ENCODE data around the gene GFRA1.

Gene GFRA1

DNA sequence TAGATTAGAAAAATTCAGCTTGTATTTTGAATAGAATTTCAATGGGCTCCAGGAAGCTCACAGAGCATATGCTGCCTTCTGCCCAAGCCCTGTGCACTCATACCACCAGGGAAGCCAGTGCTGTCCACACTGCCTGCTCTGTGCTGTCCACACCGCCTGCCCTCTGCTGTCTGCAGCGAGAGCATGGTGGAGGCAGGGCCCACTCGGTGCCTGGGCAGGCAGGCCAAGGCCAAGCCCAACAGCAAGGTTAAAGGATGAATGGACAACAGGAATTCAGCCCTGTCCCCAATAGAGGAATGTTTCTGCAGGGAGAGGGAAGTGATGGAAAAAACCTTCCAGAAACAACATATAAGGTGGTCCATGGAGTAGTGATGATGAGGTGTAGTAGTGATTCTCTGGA is 146.8 kb downstream of the GFRA1 start (continued):
- TF ChIP-seq, protein P1, sequence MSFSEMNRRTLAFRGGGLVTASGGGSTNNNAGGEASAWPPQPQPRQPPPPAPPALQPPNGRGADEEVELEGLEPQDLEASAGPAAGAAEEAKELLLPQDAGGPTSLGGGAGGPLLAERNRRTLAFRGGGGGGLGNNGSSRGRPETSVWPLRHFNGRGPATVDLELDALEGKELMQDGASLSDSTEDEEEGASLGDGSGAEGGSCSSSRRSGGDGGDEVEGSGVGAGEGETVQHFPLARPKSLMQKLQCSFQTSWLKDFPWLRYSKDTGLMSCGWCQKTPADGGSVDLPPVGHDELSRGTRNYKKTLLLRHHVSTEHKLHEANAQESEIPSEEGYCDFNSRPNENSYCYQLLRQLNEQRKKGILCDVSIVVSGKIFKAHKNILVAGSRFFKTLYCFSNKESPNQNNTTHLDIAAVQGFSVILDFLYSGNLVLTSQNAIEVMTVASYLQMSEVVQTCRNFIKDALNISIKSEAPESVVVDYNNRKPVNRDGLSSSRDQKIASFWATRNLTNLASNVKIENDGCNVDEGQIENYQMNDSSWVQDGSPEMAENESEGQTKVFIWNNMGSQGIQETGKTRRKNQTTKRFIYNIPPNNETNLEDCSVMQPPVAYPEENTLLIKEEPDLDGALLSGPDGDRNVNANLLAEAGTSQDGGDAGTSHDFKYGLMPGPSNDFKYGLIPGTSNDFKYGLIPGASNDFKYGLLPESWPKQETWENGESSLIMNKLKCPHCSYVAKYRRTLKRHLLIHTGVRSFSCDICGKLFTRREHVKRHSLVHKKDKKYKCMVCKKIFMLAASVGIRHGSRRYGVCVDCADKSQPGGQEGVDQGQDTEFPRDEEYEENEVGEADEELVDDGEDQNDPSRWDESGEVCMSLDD (tag by site-specific recombination; IDR thresholded peaks at IDR 0.05), result no peak
- TF ChIP-seq, protein P2, sequence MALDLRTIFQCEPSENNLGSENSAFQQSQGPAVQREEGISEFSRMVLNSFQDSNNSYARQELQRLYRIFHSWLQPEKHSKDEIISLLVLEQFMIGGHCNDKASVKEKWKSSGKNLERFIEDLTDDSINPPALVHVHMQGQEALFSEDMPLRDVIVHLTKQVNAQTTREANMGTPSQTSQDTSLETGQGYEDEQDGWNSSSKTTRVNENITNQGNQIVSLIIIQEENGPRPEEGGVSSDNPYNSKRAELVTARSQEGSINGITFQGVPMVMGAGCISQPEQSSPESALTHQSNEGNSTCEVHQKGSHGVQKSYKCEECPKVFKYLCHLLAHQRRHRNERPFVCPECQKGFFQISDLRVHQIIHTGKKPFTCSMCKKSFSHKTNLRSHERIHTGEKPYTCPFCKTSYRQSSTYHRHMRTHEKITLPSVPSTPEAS (tag by site-specific recombination; IDR thresholded peaks at IDR 0.05), result no peak

DNA sequence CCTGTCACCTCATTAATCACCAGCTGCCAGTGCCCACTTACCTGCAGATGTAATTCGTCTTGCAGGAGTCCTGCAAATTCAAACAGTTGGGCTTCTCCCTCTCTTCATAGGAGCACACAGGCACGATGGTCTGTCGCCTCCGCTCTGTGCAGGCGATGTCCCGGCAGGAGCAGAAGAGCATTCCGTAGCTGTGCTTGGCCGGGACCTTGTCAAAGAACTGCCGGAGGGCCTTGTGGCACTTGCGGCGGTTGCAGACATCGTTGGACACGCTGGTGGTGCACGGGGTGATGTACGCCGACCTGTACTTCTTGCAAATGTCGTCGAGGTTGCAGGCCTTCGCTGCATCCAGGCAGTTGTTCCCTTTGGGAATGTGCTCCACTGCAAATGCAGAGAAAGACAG is 147.8 kb downstream of the GFRA1 start:
- no peak overlapping the region for H3K27ac ChIP-seq (ENCODE audit: extremely low read depth, low read depth, low read length)
- POLR2A ChIA-PET, result no interaction called here
- no peaks in the 10 kb centered on the region for H3K36me3 ChIP-seq (ENCODE audit: control insufficient read depth in 2 of 2, insufficient read depth in 1 of 2, low read length in 2 of 2)
- CTCF ChIA-PET, result interaction anchor here (0.6 kb wide), 1 partner anchor 44 kb away, joined by 3 read pairs; no protein-coding TSS in a partner anchor
- H3K9me3 ChIP-seq (ENCODE audit: control insufficient read depth, insufficient read depth, low read depth, low read length), result no peaks in the 10 kb centered on the region; the same call in 1 of the 2 replicates
- H3K4me3 ChIP-seq (ENCODE audit: low read depth, low read length), result no peak overlapping the region
- no peak for TF ChIP-seq ZNF23 (tag by site-specific recombination; IDR thresholded peaks at IDR 0.05; ENCODE audit: borderline replicate concordance)
- no peak for TF ChIP-seq ZFP41 (tag by site-specific recombination; IDR thresholded peaks at IDR 0.05; ENCODE audit: borderline replicate concordance)
- TF ChIP-seq GLI2 (tag by site-specific recombination; IDR thresholded peaks at IDR 0.05; ENCODE audit: borderline replicate concordance, low read depth), result no peak
- no peak for TF ChIP-seq ZNF416 (tag by site-specific recombination; IDR thresholded peaks at IDR 0.05)
- no peak for TF ChIP-seq RBAK (tag by site-specific recombination; IDR thresholded peaks at IDR 0.05)
- TF ChIP-seq EGR2 (tag by site-specific recombination; IDR thresholded peaks at IDR 0.05; ENCODE audit: low read depth), result no peak
- TF ChIP-seq, protein P3, sequence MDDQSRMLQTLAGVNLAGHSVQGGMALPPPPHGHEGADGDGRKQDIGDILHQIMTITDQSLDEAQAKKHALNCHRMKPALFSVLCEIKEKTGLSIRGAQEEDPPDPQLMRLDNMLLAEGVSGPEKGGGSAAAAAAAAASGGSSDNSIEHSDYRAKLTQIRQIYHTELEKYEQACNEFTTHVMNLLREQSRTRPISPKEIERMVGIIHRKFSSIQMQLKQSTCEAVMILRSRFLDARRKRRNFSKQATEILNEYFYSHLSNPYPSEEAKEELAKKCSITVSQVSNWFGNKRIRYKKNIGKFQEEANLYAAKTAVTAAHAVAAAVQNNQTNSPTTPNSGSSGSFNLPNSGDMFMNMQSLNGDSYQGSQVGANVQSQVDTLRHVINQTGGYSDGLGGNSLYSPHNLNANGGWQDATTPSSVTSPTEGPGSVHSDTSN (CRISPR knock-in tag; IDR thresholded peaks at IDR 0.05), result no peak
- no peak for TF ChIP-seq ZNF112 (tag by site-specific recombination; IDR thresholded peaks at IDR 0.05)
- H3K4me1 ChIP-seq (ENCODE audit: control insufficient read depth, insufficient read depth, low read length), result no peaks in the 10 kb centered on the region

DNA sequence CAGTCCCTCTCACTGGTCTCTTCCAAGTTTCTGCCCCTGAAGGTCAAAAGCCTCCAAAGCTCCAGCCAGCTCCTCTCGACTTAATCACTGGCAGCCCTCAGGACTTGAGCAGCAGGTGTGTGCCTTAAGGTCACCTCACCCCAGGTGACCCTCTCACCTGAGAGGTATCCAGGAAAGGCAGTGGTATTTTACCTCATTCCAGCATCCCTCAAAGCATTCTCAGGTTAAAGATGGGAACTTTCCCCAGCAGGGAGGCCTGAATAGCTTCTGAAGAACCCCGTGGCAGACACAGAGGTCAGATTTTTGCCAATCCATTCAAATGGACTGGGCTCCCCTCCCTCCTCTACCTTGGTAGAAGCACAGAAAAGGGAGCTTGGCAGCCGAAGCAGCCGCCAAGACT is 148.2 kb downstream of the GFRA1 start:
- Histone ChIP-seq H3K36me3 (ENCODE audit: control insufficient read depth in 2 of 2, insufficient read depth in 1 of 2, low read length in 2 of 2) (no peaks in the 10 kb centered on the region), H3K9me3 (ENCODE audit: control insufficient read depth, insufficient read depth, low read depth, low read length) (no peaks in the 10 kb centered on the region; the same call in 1 of the 2 replicates), H3K4me3 (ENCODE audit: low read depth, low read length) (no peak overlapping the region), H3K4me1 (ENCODE audit: control insufficient read depth, insufficient read depth, low read length) (no peaks in the 10 kb centered on the region), H3K27ac (ENCODE audit: extremely low read depth, low read depth, low read length) (no peak overlapping the region)
- TF ChIP-seq ZNF324 (tag by site-specific recombination; IDR thresholded peaks at IDR 0.05) (no peak), ZNF214 (tag by site-specific recombination; IDR thresholded peaks at IDR 0.05; ENCODE audit: borderline replicate concordance) (no peak)
- ChIA-PET POLR2A (no interaction called here), CTCF (interaction anchor here (0.6 kb wide), 1 partner anchor 44 kb away, joined by 3 read pairs; no protein-coding TSS in a partner anchor)

DNA sequence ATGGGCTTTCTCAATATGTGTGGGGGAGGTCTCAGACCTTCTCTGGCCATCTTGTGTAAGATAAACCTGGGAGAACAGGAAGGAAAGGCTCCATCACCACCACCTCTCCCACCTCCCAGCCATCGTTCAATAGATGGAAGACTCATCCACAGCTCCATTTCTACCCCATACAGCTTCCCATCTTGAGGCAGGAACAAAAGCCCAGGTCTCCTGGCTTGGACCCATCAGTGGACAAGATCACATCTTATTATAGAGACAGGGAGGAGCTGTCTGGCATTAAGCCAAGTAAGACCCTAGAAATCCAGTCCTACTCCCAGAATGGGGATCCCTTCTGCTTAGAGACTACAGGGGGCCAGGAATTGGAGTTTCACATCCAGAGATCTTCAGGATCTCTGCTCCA is 150.3 kb downstream of the GFRA1 start:
- H3K9me3 ChIP-seq (ENCODE audit: control insufficient read depth, insufficient read depth, low read depth, low read length), result no peaks in the 10 kb centered on the region
- no peaks in the 10 kb centered on the region for H3K4me1 ChIP-seq (ENCODE audit: control insufficient read depth, insufficient read depth, low read length)
- H3K27ac ChIP-seq (ENCODE audit: extremely low read depth, low read depth, low read length), result no peak overlapping the region
- TF ChIP-seq ZFP41 (tag by site-specific recombination; IDR thresholded peaks at IDR 0.05; ENCODE audit: borderline replicate concordance) (no peak), SETDB1 (IDR thresholded peaks at IDR 0.05; ENCODE audit: insufficient read length, low read length) (no peak), ZNF837 (tag by site-specific recombination; IDR thresholded peaks at IDR 0.05) (no peak), ZNF558 (tag by site-specific recombination; IDR thresholded peaks at IDR 0.05) (no peak), ZNF510 (tag by site-specific recombination; IDR thresholded peaks at IDR 0.05; ENCODE audit: insufficient replicate concordance) (no peak), ZNF23 (tag by site-specific recombination; IDR thresholded peaks at IDR 0.05; ENCODE audit: borderline replicate concordance) (no peak), KLF7 (tag by site-specific recombination; IDR thresholded peaks at IDR 0.05; ENCODE audit: borderline replicate concordance) (no peak), KLF1 (tag by site-specific recombination; IDR thresholded peaks at IDR 0.05) (no peak), SP3 (tag by site-specific recombination; IDR thresholded peaks at IDR 0.05) (no peak), KLF9 (tag by site-specific recombination; IDR thresholded peaks at IDR 0.05; ENCODE audit: low read depth) (no peak), ZNF292 (tag by site-specific recombination; IDR thresholded peaks at IDR 0.05; ENCODE audit: borderline replicate concordance, low read depth) (no peak)
- TF ChIP-seq, protein P4, sequence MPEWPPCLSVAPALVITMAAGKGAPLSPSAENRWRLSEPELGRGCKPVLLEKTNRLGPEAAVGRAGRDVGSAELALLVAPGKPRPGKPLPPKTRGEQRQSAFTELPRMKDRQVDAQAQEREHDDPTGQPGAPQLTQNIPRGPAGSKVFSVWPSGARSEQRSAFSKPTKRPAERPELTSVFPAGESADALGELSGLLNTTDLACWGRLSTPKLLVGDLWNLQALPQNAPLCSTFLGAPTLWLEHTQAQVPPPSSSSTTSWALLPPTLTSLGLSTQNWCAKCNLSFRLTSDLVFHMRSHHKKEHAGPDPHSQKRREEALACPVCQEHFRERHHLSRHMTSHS (tag by site-specific recombination; IDR thresholded peaks at IDR 0.05), result no peak
- ChIA-PET POLR2A (no interaction called here), CTCF (interaction anchor here (0.6 to 1.8 kb wide), 4 partner anchors 40 to 623 kb away, joined by 3 to 5 read pairs (median 4); no protein-coding TSS in a partner anchor)
- no peaks in the 10 kb centered on the region for H3K36me3 ChIP-seq (ENCODE audit: control insufficient read depth in 2 of 2, insufficient read depth in 1 of 2, low read length in 2 of 2)
- no peak overlapping the region for H3K4me3 ChIP-seq (ENCODE audit: low read depth, low read length)

Measured in HEK293 (cell line).